SJSA1 (cell line): ENCODE results near the gene C3orf70. TPM values are rescaled to one million over a fixed set of nuclear protein-coding genes. Genes with fewer than 3 reads are reported as not detected.

Source experiments
- DNase-seq, 2 experiments: peaks; one replicate each; pipeline ENCODE4 v3.0.0-alpha.2; 2015 to 2020; ENCODE audit warnings: low spot score in 2 of 2, low read depth in 1 of 2
- H3K27ac ChIP-seq: fragments of 250-450 bp; sonication (Bioruptor Pico); 2 replicates; pipeline ENCODE4 v1.5.1; 2020; ENCODE audit warnings: mild to moderate bottlenecking, moderate library complexity
- H3K27me3 ChIP-seq: fragments of 250-450 bp; sonication (Bioruptor Pico); replicated peaks from 2 replicates; pipeline ENCODE4 v1.5.1; 2020; ENCODE audit warnings: mild to moderate bottlenecking, moderate library complexity
- H3K36me3 ChIP-seq: fragments of 250-450 bp; sonication (Bioruptor Pico); 2 replicates; pipeline ENCODE4 v1.5.1; 2020; ENCODE audit warnings: mild to moderate bottlenecking
- H3K4me1 ChIP-seq: fragments of 250-450 bp; sonication (Bioruptor Pico); replicated peaks from 2 replicates; pipeline ENCODE4 v1.6.1; 2021; ENCODE audit warnings: mild to moderate bottlenecking
- H3K4me3 ChIP-seq: fragments of 250-450 bp; sonication (Bioruptor Pico); 2 replicates; pipeline ENCODE4 v1.5.1; 2020; ENCODE audit warnings: mild to moderate bottlenecking
- H3K9me3 ChIP-seq: fragments of 250-450 bp; sonication (Bioruptor Pico); replicated peaks from 2 replicates; pipeline ENCODE4 v1.5.1; 2020; ENCODE audit warnings: mild to moderate bottlenecking
- total RNA-seq: library from RNA; depleted of rRNA; stranded (reverse); fragments of >200 nt; shearing (Covaris generic); gene quantifications from 2 replicates; pipeline ENCODE4 v1.2.3, GENCODE V29; 2014; rRNA removed

The C3orf70 gene, protein sequence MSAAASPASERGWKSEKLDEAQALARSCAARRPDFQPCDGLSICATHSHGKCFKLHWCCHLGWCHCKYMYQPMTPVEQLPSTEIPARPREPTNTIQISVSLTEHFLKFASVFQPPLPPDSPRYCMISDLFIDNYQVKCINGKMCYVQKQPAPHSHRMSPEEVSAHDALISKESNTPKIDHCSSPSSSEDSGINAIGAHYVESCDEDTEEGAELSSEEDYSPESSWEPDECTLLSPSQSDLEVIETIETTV
- total RNA-seq = 0.08 TPM in 1 of 2 replicates, not detected in the other

DNA sequence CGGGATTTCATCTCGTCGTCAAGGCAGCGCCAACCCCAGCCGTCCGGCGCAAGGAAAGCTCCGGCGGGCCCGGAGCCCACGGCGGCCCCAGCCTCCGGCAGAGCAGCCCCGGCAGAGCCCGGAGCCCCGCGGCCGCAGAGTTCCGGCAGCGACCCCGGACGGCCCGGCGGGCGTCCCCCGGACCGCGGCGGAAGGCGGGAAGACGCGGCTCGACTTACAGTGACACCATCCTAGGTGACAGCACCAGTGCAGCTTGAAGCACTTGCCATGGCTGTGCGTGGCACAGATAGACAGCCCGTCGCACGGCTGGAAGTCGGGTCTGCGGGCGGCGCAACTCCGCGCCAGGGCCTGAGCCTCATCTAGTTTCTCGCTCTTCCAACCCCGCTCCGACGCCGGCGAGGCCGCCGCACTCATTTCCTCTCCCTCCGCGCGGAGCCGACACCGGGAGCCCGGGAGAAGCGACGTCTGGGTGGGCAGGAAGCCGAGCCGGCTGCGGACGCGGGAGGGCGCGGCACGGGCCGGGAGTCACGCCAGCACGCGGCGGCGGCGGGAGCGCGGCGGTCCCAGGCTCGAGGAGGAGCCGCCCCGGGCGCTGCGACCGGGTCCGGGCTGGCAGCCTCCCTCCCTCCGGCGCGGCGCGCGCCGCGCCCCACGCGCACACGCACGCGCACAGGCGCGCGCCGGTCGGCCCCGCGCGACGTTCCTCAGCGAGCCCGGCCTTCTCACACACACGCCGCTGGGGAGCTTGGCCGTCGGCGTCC is at the start of gene C3orf70:
Gene C3orf70 (minus strand): TSS at position 651 of the 761 bp plus-strand sequence. CDS start 237 bp downstream, at position 414.
- Histone ChIP-seq H3K36me3 (no peaks in the 10 kb centered on the region), H3K4me3 (peak within 1 kb of the TSS; percentile 38), H3K27me3 (peaks cover 73% of the 10 kb centered on the region), H3K9me3 (peaks cover 3% of the 10 kb centered on the region; the same call in 1 of the 2 replicates), H3K27ac (no peak within 1 kb of the TSS), H3K4me1 (peaks cover 13% of the 10 kb centered on the region)
- DNase-seq = peak; percentile 42 to 44

- no peaks in the 10 kb centered on the region for H3K27me3 ChIP-seq
- no peak for DNase-seq
- H3K9me3 ChIP-seq = no peaks in the 10 kb centered on the region
- H3K4me3 ChIP-seq = no peak overlapping the region
- no peaks in the 10 kb centered on the region for H3K4me1 ChIP-seq
- H3K27ac ChIP-seq = no peak overlapping the region
- no peaks in the 10 kb centered on the region for H3K36me3 ChIP-seq
Measured at GRCh38 chr3:185200639-185201038, 47.8 kb upstream of the C3orf70 start.

DNA sequence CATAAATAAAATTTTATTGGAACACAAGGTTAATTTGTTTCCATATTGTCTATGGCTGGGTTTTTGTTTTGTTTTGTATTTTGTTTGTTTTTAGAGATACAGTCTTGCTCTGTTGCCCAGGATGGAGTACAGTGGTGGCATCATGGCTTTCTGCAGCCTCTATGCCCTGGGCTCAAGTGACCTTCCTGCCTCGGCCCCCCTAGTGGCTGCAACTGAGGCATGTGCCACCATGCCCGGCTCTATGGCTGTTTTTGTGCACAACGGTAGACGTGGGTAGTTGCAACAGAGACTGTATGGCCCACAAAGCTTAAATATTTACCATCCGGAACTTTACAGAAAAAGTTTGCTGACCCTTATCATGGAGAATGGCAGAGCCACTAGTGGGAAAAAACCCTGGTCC is 46.8 kb upstream of the C3orf70 start:
- H3K4me3 ChIP-seq = no peak overlapping the region
- no peaks in the 10 kb centered on the region for H3K4me1 ChIP-seq

GRCh38 chr3:185199206-185199605 is 46.3 kb upstream of the C3orf70 start:
- no peak for DNase-seq
- H3K27ac ChIP-seq = no peak overlapping the region
- no peak overlapping the region for H3K4me3 ChIP-seq
- no peaks in the 10 kb centered on the region for H3K9me3 ChIP-seq
- no peaks in the 10 kb centered on the region for H3K36me3 ChIP-seq
- no peaks in the 10 kb centered on the region for H3K4me1 ChIP-seq
- no peaks in the 10 kb centered on the region for H3K27me3 ChIP-seq

More for the DNA sequence above, 46.8 kb upstream of the C3orf70 start:
- H3K9me3 ChIP-seq = no peaks in the 10 kb centered on the region
- H3K27me3 ChIP-seq = no peaks in the 10 kb centered on the region
- no peaks in the 10 kb centered on the region for H3K36me3 ChIP-seq
- H3K27ac ChIP-seq = no peak overlapping the region
- DNase-seq = no peak

DNA sequence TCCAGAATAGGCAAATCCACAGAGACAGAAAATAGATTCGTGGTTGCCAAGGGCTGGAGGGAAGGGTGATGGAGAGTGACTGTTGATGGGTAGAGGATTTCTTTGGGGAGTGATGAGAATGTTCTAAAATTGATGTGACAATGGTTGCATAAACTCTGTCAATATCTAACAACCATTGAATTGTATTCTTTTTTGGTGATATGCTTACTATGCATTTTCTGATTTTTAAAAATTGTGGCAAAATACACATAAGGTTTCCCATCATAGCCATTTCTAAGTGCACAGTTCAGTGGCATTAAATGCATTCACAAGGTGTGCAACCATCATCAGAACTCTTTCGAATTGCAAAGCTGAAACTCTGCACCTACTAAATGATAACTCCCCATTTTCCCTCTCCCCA is 44.2 kb upstream of the C3orf70 start:
- H3K27me3 ChIP-seq = no peaks in the 10 kb centered on the region
- H3K4me3 ChIP-seq = no peak overlapping the region
- no peaks in the 10 kb centered on the region for H3K4me1 ChIP-seq
- no peaks in the 10 kb centered on the region; the same call in 1 of the 2 replicates for H3K9me3 ChIP-seq
- no peaks in the 10 kb centered on the region for H3K36me3 ChIP-seq
- no peak overlapping the region for H3K27ac ChIP-seq
- DNase-seq = no peak

DNA sequence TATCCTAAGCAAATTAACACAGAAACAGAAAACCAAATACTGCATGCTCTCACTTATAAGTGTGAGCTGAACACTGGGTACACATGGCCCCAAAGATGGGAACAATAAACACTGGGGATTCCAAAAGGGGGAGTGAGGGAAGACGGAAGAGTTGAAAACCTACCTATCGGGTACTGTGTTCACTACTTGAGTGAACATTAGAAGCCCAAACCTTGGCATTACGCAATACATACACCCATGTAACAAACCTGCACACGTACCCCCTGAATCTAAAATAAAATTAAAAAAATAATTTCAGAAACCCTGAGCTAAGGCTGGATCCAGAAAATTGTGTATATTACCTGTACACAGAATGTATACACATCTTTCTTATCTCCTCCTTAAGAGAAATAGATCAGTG is 42.8 kb upstream of the C3orf70 start:
- Histone ChIP-seq H3K36me3 (no peaks in the 10 kb centered on the region), H3K27ac (no peak overlapping the region)

GRCh38 chr3:185188816-185189215 is 36.0 kb upstream of the C3orf70 start:
- H3K9me3 ChIP-seq = no peaks in the 10 kb centered on the region; the same call in 1 of the 2 replicates

More for the DNA sequence above, 42.8 kb upstream of the C3orf70 start:
- no peak for DNase-seq
- H3K9me3 ChIP-seq = no peaks in the 10 kb centered on the region; the same call in 1 of the 2 replicates
- no peak overlapping the region for H3K4me3 ChIP-seq
- no peaks in the 10 kb centered on the region for H3K27me3 ChIP-seq
- no peaks in the 10 kb centered on the region for H3K4me1 ChIP-seq

GRCh38 chr3:185187391-185187790 is 34.5 kb upstream of the C3orf70 start:
- Histone ChIP-seq H3K27me3 (no peaks in the 10 kb centered on the region), H3K27ac (no peak overlapping the region), H3K4me1 (no peaks in the 10 kb centered on the region)

More at GRCh38 chr3:185188816-185189215, 36.0 kb upstream of the C3orf70 start:
- no peak overlapping the region for H3K4me3 ChIP-seq
- no peak overlapping the region for H3K27ac ChIP-seq
- no peak for DNase-seq
- no peaks in the 10 kb centered on the region for H3K27me3 ChIP-seq
- no peaks in the 10 kb centered on the region for H3K4me1 ChIP-seq
- no peaks in the 10 kb centered on the region for H3K36me3 ChIP-seq

GRCh38 chr3:185176750-185177359 is 24.0 kb upstream of the C3orf70 start:
- Histone ChIP-seq H3K36me3 (no peaks in the 10 kb centered on the region), H3K4me3 (no peak overlapping the region), H3K27ac (no peak overlapping the region), H3K9me3 (no peaks in the 10 kb centered on the region), H3K4me1 (no peaks in the 10 kb centered on the region), H3K27me3 (peaks cover 5% of the 10 kb centered on the region; the same call in 1 of the 2 replicates)
- no peak for DNase-seq

More at GRCh38 chr3:185187391-185187790, 34.5 kb upstream of the C3orf70 start:
- H3K36me3 ChIP-seq = no peaks in the 10 kb centered on the region
- H3K9me3 ChIP-seq = no peaks in the 10 kb centered on the region
- no peak for DNase-seq
- H3K4me3 ChIP-seq = no peak overlapping the region

DNA sequence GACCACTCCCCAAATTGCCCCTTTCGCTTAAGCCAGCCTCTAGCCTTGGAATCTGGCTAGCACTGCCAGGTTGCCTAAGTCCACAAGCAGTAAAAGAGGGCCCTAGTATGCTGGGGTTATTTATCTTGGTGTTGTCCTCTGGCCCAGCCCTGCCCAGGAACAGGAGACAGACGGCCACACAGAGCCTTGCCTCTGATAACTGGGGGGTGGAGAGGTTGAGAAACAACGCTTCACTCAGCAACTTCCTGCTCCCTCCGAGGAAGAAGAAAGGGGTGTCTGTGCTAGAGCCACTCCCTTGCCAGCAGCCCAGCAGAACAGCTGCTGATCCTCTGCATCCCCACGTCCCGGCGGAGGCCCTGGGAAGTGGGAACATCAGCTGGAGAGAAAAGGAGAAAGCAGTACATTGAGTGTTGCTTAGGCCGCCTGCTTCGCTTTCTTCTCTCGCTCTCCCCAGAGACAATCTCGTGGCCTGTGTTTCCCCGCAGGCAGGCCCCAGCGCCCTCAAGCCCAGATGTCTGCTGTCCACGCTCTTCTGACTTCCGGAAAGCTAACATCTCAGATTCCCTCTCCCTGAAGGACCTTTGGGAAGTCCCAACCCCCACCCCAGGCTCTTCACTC is 22.6 kb upstream of the C3orf70 start:
- no peak overlapping the region for H3K27ac ChIP-seq
- H3K9me3 ChIP-seq = no peaks in the 10 kb centered on the region
- H3K4me3 ChIP-seq = no peak overlapping the region
- peaks cover 5% of the 10 kb centered on the region; the same call in 1 of the 2 replicates for H3K27me3 ChIP-seq
- no peak for DNase-seq
- no peaks in the 10 kb centered on the region for H3K4me1 ChIP-seq
- no peaks in the 10 kb centered on the region for H3K36me3 ChIP-seq

DNA sequence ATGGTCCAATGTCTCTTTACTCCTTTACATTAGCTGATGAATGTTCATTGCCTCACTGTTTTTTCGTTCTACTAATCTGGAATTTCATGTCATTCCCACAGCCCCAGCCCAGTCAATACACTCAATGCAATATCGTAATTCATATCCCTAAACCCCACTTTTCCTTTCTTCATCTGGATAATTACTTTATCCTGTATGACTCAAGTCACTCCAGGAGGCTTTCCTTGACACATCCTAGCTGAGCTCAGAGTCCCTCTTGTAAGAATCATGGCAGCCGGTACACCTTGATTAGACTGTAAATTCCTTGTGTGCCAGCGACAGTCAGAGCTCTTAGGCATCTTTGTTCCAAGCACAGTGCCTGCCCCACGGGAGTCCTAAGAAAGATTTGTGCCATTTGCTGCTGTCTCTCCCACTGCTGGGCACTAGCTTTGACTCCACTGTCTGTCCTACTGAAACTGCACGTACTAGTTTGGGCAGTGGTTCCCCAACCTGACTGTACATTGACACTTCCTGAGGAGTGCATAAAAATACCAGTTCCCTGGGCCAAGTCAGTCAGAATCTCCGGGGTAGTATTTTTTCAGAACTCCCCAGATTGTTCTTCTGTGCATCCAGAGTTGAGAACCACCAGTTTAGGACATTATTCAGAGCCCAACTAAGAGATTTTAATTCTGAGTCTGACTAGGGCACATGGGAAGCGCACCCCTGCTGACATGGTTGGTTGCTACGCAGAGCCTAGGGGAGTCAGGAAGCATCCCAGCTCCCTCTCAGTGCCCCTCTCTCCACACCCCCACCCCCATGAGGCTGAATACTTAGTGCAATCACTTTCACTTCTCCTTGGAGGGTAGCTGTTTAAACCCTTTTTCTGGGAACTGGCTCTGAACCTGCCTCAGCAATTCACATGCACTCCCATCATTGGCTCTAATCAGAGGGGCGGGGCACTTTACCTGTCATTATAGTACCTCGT is 19.5 kb upstream of the C3orf70 start:
- no peak for DNase-seq
- Histone ChIP-seq H3K27me3 (no peaks in the 10 kb centered on the region; the same call in 1 of the 2 replicates), H3K4me3 (no peak overlapping the region), H3K9me3 (no peaks in the 10 kb centered on the region), H3K4me1 (no peaks in the 10 kb centered on the region), H3K27ac (no peak overlapping the region), H3K36me3 (no peaks in the 10 kb centered on the region)

- DNase-seq = no peak
- no peak overlapping the region for H3K27ac ChIP-seq
- no peaks in the 10 kb centered on the region for H3K4me1 ChIP-seq
- H3K36me3 ChIP-seq = no peaks in the 10 kb centered on the region
- no peaks in the 10 kb centered on the region for H3K27me3 ChIP-seq
- H3K4me3 ChIP-seq = no peak overlapping the region
- no peaks in the 10 kb centered on the region for H3K9me3 ChIP-seq
Measured at GRCh38 chr3:185164428-185165217, 11.8 kb upstream of the C3orf70 start.
